Vagina (tissue), 2 donors: ENCODE data around the gene YEATS4.

Source experiments
- POLR2A ChIP-seq, 2 donors: fragments of 450-650 bp; IDR thresholded peaks; one replicate each; pipeline ENCODE4 v1.6.1; 2017; ENCODE audit warnings: antibody characterized with exemption in 2 of 2, mild to moderate bottlenecking in 2 of 2, moderate library complexity in 2 of 2
- POLR2AphosphoS5 ChIP-seq, 2 donors: sonication (generic); formaldehyde crosslinking; IDR thresholded peaks; one replicate each; pipeline ENCODE4 v1.9.0; 2017; ENCODE audit warnings: antibody characterized with exemption in 2 of 2, mild to moderate bottlenecking in 2 of 2, low read depth in 1 of 2; ENCODE audit not compliant: insufficient read depth in 1 of 2
- TF ChIP-seq, protein P1 (sequence below), 3 experiments: fragments of 450-650 bp in 2 of 3; fragments of 200-600 bp in 1 of 3; sonication (generic) in 1 of 3; IDR thresholded peaks; one replicate each; pipeline ENCODE4 v1.5.1; 2017 to 2019; ENCODE audit warnings: antibody characterized with exemption in 3 of 3, mild to moderate bottlenecking in 2 of 3, moderate library complexity in 2 of 3

DNA sequence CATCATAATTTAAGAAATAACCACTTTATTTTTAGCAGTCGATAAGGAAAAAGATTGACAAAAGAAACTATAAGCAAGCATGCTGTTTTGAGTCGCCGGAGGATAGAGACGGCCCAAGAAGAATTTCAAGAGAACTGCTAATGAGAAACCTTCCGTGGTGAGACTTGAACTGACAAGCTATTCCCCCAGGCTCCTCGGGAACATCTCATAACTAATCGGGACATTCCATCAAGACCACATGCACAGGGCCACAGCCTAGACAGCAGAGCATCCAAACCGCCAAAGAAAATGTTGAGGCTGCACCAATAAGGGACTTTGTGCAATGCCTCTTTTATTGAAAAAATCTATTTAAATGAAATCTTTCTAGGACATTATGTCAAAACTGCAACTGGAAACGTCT, 51.0 kb downstream of the YEATS4 start:
- TF ChIP-seq, protein P1, sequence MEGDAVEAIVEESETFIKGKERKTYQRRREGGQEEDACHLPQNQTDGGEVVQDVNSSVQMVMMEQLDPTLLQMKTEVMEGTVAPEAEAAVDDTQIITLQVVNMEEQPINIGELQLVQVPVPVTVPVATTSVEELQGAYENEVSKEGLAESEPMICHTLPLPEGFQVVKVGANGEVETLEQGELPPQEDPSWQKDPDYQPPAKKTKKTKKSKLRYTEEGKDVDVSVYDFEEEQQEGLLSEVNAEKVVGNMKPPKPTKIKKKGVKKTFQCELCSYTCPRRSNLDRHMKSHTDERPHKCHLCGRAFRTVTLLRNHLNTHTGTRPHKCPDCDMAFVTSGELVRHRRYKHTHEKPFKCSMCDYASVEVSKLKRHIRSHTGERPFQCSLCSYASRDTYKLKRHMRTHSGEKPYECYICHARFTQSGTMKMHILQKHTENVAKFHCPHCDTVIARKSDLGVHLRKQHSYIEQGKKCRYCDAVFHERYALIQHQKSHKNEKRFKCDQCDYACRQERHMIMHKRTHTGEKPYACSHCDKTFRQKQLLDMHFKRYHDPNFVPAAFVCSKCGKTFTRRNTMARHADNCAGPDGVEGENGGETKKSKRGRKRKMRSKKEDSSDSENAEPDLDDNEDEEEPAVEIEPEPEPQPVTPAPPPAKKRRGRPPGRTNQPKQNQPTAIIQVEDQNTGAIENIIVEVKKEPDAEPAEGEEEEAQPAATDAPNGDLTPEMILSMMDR (IDR thresholded peaks at IDR 0.05), result no peak
- no peak for TF ChIP-seq POLR2AphosphoS5 (IDR thresholded peaks at IDR 0.05; ENCODE audit: insufficient read depth in 1 of 2, low read depth in 1 of 2)
- TF ChIP-seq POLR2A (IDR thresholded peaks at IDR 0.05), result no peak
